WERI-Rb-1 (cell line): ENCODE results near the gene CCNB1IP1.

Experiments
- DNase-seq: peaks from one replicate; pipeline ENCODE4 v3.0.0-alpha.2; 2020
- H3K27ac ChIP-seq: fragments of 250-450 bp; sonication (Bioruptor Pico); 2 replicates; pipeline ENCODE4 v1.5.1; 2020; ENCODE audit warnings: mild to moderate bottlenecking, moderate library complexity
- H3K27me3 ChIP-seq: fragments of 250-450 bp; sonication (Bioruptor Pico); 2 replicates; pipeline ENCODE4 v1.5.1; 2021; ENCODE audit warnings: mild to moderate bottlenecking, low read depth, moderate library complexity; ENCODE audit not compliant: insufficient read depth, severe bottlenecking
- H3K36me3 ChIP-seq: fragments of 250-450 bp; sonication (Bioruptor Pico); 2 replicates; pipeline ENCODE4 v1.5.1; 2020; ENCODE audit warnings: mild to moderate bottlenecking, moderate library complexity
- H3K4me3 ChIP-seq: 2 replicates; pipeline ENCODE4 v1.5.1; 2011; ENCODE audit warnings: low read depth, mild to moderate bottlenecking, control low read depth, low read length
- H3K9me3 ChIP-seq: fragments of 250-450 bp; sonication (Bioruptor Pico); 2 replicates; pipeline ENCODE4 v1.5.1; 2021; ENCODE audit warnings: mild to moderate bottlenecking, moderate library complexity; ENCODE audit not compliant: severe bottlenecking
- CTCF ChIP-seq: IDR thresholded peaks from 2 replicates; pipeline ENCODE4 v1.5.1; 2011; ENCODE audit warnings: low read depth, mild to moderate bottlenecking, control low read depth, inconsistent platforms, low read length

CCNB1IP1 gene

GRCh38 chr14:20332431-20332787 is 670 bp downstream of the CCNB1IP1 start:
- Histone ChIP-seq H3K36me3 (peaks cover 9% of the 10 kb centered on the region), H3K9me3 (no peaks in the 10 kb centered on the region), H3K27me3 (no peaks in the 10 kb centered on the region), H3K27ac (peak overlapping the region; percentile 81), H3K4me3 (peak overlapping the region; percentile 71)
- no peak for DNase-seq
- no peak for TF ChIP-seq CTCF

- Histone ChIP-seq H3K27me3 (no peaks in the 10 kb centered on the region), H3K36me3 (peaks cover 16% of the 10 kb centered on the region), H3K4me3 (no peak overlapping the region), H3K27ac (no peak overlapping the region), H3K9me3 (no peaks in the 10 kb centered on the region)
- no peak for TF ChIP-seq CTCF
- no peak for DNase-seq
Measured at GRCh38 chr14:20331053-20331613, 1.9 kb downstream of the CCNB1IP1 start.

GRCh38 chr14:20329355-20329754 is 3.7 kb downstream of the CCNB1IP1 start:
- no peak for TF ChIP-seq CTCF
- Histone ChIP-seq H3K36me3 (peaks cover 32% of the 10 kb centered on the region), H3K4me3 (no peak overlapping the region), H3K9me3 (no peaks in the 10 kb centered on the region), H3K27me3 (no peaks in the 10 kb centered on the region), H3K27ac (no peak overlapping the region)
- no peak for DNase-seq

- Histone ChIP-seq H3K27ac (no peak overlapping the region), H3K36me3 (peaks cover 38% of the 10 kb centered on the region), H3K9me3 (no peaks in the 10 kb centered on the region), H3K27me3 (no peaks in the 10 kb centered on the region), H3K4me3 (no peak overlapping the region)
- TF ChIP-seq CTCF = no peak
- DNase-seq = no peak
Measured at GRCh38 chr14:20328705-20329104, 4.4 kb downstream of the CCNB1IP1 start.

- H3K9me3 ChIP-seq = no peaks in the 10 kb centered on the region
- no peak overlapping the region for H3K27ac ChIP-seq
- H3K36me3 ChIP-seq = peaks cover 44% of the 10 kb centered on the region
- no peaks in the 10 kb centered on the region for H3K27me3 ChIP-seq
- H3K4me3 ChIP-seq = no peak overlapping the region
- DNase-seq = no peak
- peak; percentile 27; the same call in 1 of the 2 replicates for TF ChIP-seq CTCF
Measured at GRCh38 chr14:20327005-20327869, 5.8 kb downstream of the CCNB1IP1 start.
